ENCODE data around the gene PCSK7. TPM values are rescaled to one million over a fixed set of nuclear protein-coding genes. Genes with fewer than 3 reads are reported as not detected.
A peak's percentile ranks its signal among the peaks of the same experiment; 100 is the strongest.

PCSK7 gene
- total RNA-seq, 1 experiment from 2014 or later = 43.6 TPM

DNA sequence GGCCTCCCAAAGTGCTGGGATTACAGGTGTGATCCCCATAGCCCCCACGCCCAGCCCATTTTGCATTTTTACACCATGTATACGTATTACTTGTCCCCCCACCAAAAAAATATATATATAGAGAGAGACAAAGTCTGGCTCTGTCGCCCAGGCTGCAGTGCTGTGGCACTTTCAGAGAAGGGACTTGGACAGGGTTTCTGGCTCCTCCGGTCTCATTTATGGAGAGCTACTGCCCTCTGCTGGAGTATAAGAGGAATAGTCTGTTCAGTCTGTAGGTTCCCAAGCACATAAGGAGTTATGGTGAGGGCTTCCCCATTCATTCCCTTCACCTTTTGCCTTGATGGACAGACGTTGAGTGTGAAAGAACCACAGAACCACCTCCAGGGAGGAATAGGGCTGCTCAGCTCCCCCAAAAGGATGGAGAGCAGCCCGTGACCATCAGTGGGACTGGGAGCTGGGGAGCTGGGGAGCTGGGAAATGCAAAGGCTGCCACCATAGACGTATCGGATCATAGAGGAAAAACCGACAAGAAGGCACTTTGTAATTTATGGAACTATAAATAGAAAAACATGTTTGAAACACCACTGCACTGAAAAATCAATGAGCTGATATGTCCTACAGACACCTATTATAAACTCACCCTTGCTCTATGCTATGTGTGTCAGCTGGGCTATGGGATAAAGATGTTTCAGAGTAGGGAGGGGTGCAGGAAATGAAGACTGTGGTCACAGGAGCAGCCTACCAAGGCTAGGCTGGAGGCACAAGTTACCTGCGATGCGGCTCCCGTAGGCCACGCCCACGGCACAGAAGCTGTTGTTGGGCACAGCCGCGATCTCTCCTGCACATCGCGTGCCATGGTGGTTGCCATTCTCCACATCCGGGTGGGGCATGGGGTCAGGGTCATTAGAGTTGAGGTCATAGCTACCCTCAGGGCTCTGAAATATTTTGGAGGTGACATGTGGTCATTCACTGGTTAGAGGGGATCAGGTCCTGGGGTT, 5.2 kb downstream of the PCSK7 start:
- ChIA-PET POLR2A (ENCODE audit: unreplicated experiment) (interaction anchor here (0.6 kb wide), 1 partner anchor 130 kb away, joined by 3 read pairs; no protein-coding TSS in a partner anchor), CTCF (interaction anchor here (0.6 to 1.4 kb wide), 3 partner anchors 41 to 391 kb away, joined by 3 to 7 read pairs (median 4); no protein-coding TSS in a partner anchor)
- ATAC-seq = peak; percentile 73
- H3K4me2 ChIP-seq (ENCODE audit: low read length) = no peak overlapping the region
- H3K9me2 ChIP-seq (replicated peaks; ENCODE audit: low read length) = no peaks in the 10 kb centered on the region
- H3F3A ChIP-seq (ENCODE audit: low read length, unreplicated experiment) = peaks cover 6% of the 10 kb centered on the region
- no peak overlapping the region for H2AFZ ChIP-seq (ENCODE audit: low read length)
- H3K27ac ChIP-seq (ENCODE audit: low read length) = no peak overlapping the region
- H3K27me3 ChIP-seq (ENCODE audit: low read length) = no peaks in the 10 kb centered on the region
- no peaks in the 10 kb centered on the region for H4K20me1 ChIP-seq (ENCODE audit: low read length)
- no peaks in the 10 kb centered on the region for H3K9me3 ChIP-seq (ENCODE audit: low read length)
- DNase-seq = peak; percentile 83
- H3K4me1 ChIP-seq (ENCODE audit: insufficient read depth, low read length) = peaks cover 22% of the 10 kb centered on the region
- peaks cover 25% of the 10 kb centered on the region for H3K79me2 ChIP-seq (ENCODE audit: low read length)
- no peak overlapping the region for H3K9ac ChIP-seq (ENCODE audit: low read length)
- no peak overlapping the region for H3K4me3 ChIP-seq (ENCODE audit: low read length)
- TF ChIP-seq EZH2 (IDR thresholded peaks at IDR 0.05; ENCODE audit: low read length, unreplicated experiment) = no peak
- peak; percentile 90 for TF ChIP-seq CTCF (conservative IDR thresholded peaks at IDR 0.05; ENCODE audit: low read depth, low read length)
- BruUV-seq (replicated peaks) = no TSS peak
- intact Hi-C loops (cut with micrococcal nuclease) = loop anchor here (1.0 to 2.0 kb wide), 4 partner anchors 42 to 494 kb away; no protein-coding TSS in a partner anchor
- H3K36me3 ChIP-seq (ENCODE audit: low read depth, low read length) = peaks cover 29% of the 10 kb centered on the region; the same call in 1 of the 2 replicates

- TF ChIP-seq EZH2 (IDR thresholded peaks at IDR 0.05; ENCODE audit: low read length, unreplicated experiment) (no peak), EZH2phosphoT487 (IDR thresholded peaks at IDR 0.05; ENCODE audit: borderline replicate concordance, low read length) (no peak), CTCF (conservative IDR thresholded peaks at IDR 0.05; ENCODE audit: low read depth, low read length) (no peak)
- Histone ChIP-seq H3K36me3 (ENCODE audit: low read depth, low read length) (peaks cover 29% of the 10 kb centered on the region; the same call in 1 of the 2 replicates), H3K4me2 (ENCODE audit: low read length) (no peak overlapping the region), H3K9me3 (ENCODE audit: low read length) (no peaks in the 10 kb centered on the region), H3K79me2 (ENCODE audit: low read length) (peaks cover 14% of the 10 kb centered on the region), H3K4me1 (ENCODE audit: insufficient read depth, low read length) (peaks cover 22% of the 10 kb centered on the region), H2AFZ (ENCODE audit: low read length) (no peak overlapping the region), H3K4me3 (ENCODE audit: low read length) (no peak overlapping the region), H4K20me1 (ENCODE audit: low read length) (no peaks in the 10 kb centered on the region), H3K9ac (ENCODE audit: low read length) (no peak overlapping the region), H3K9me2 (replicated peaks; ENCODE audit: low read length) (no peaks in the 10 kb centered on the region), H3K27ac (ENCODE audit: low read length) (no peak overlapping the region), H3K27me3 (ENCODE audit: low read length) (no peaks in the 10 kb centered on the region), H3F3A (ENCODE audit: low read length, unreplicated experiment) (peaks cover 6% of the 10 kb centered on the region)
- CTCF ChIA-PET = no interaction called here
- no peak for DNase-seq
- no TSS peak for BruUV-seq (replicated peaks)
- intact Hi-C loops (cut with micrococcal nuclease) = loop anchor here (1.0 to 2.0 kb wide), 4 partner anchors 41 to 493 kb away; no protein-coding TSS in a partner anchor
- POLR2A ChIA-PET (ENCODE audit: unreplicated experiment) = no interaction called here
- no peak for ATAC-seq
These were observed 6.2 kb downstream of the PCSK7 start for GRCh38 chr11:117225553-117226170.
